CD4-positive, alpha-beta T cell treated with Interleukin-15 for 1 hour (primary cell): ENCODE data around the gene NUB1.
A peak's percentile ranks its signal among the peaks of the same experiment; 100 is the strongest.
"Not testable (repeated sequence)": the region's sequence is repeated elsewhere in the genome, so short reads cannot be mapped to it uniquely, and the experiment has no call there.

Source experiments
- DNase-seq: peaks from one replicate; pipeline ENCODE4 v3.0.0-alpha.2; 2020

NUB1 gene

GRCh38 chr7:151341357-151342101, at the start of gene NUB1:
TSS of gene NUB1 (plus strand) at chr7:151341812. CDS start at chr7:151345350, 3,538 bp downstream.
- DNase-seq = peak; percentile 87

- no peak for DNase-seq
Observed at GRCh38 chr7:151292850-151293249, 48.8 kb upstream of the NUB1 start.

DNA sequence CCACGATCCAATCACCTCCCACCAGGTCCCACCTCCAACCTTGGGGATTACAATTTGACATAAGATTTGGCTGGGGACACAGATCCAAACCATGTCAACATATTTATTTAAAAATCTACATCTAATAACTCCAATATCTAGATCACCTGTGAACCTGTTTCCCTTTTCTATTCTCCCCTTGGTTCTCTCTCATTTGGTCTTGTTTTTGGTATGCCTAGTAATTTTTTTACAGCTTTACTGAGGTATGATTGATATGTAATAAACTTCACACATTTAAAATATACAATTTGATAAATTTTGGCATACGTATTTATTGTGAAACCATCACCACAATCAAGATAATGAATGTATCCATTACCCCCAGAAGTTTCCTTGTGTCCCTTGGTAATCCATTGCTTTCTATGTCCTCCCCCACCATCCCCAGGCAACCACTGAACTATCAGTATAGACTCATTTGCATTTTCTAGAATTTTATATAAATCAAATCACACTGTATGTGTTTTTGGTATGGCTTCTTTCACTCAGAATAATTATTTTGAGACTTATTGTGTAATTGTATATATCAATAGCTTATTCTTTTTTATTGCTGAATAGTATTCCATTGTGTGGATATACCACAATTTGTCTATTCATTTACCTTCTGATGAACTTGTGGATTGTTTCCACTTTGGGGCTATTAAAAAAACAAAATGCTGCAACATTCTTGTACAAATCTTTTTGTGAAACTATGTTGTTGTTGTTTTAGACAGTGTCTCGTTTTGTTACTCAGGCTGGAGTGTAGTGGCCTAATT, 45.2 kb upstream of the NUB1 start:
- DNase-seq = no peak

DNA sequence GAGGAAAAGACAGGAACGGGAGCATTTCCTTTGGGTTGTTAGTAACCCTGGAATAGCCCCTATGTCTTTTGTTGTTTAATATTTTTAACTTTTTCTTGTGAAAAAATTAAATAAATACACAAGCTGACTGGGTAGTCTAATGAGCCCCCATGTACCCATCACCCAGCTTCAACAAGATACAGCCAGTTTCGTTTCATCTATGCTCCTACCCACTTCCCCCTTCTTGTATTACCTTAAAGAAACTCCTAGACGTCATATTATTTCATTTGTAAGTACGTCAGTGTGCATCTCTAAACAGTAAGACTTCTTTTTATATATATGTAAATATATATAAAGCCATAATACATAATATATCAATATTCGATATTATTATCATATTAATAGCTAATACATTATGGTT, 42.8 kb upstream of the NUB1 start:
- DNase-seq = no peak

DNA sequence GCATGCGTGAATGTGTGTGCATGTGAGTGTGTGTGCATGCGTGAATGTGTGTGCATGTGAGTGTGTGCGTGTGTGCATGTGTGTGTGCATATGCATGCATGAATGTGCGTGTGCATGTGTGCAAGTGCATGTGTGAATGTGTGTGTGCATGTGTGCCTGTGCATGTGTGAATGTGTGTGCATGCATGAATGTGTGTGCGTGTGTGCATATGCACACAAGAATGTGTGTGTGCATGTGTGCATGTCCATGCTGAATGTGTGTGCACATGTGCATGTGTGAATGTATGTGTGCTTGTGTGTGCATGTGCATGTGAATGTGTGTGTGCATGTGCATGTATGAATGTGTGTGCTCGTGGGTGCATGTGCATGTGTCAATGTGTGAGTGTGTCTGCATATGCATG, 42.1 kb upstream of the NUB1 start:
- DNase-seq = no peak

DNA sequence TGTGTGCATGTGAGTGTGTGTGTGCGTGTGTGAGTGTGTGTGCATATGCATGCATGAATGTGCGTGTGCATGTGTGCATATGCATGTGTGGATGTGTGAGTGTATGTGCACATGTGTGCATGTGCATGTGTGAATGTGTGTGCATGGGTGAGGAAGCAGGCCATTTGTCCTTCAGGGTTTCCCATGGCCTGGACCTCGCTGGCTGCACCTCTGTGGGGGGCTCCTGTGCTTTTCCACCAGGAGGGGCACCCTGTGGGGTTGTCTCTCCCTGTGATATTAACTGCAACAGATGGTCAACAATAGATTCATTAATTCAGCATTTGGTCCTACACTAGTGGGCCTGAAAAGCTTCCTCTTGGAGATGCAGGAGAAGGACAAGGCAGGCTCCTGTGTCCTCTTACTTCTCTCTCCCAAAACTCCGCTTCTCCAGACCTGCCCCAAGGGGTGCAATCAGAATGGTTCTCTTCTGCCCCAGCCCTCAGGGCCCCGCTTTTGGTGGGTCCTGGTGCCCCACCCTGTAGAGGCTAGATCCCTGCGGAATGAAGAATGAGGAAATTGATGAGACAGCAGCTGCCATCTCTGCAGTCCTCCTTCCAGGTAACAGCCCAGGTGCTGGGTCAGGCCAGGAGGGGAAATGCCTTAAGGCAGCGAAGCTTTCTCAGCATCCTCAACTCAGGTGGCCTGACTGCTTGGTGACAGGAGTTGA, 41.5 kb upstream of the NUB1 start:
- DNase-seq = no peak

DNA sequence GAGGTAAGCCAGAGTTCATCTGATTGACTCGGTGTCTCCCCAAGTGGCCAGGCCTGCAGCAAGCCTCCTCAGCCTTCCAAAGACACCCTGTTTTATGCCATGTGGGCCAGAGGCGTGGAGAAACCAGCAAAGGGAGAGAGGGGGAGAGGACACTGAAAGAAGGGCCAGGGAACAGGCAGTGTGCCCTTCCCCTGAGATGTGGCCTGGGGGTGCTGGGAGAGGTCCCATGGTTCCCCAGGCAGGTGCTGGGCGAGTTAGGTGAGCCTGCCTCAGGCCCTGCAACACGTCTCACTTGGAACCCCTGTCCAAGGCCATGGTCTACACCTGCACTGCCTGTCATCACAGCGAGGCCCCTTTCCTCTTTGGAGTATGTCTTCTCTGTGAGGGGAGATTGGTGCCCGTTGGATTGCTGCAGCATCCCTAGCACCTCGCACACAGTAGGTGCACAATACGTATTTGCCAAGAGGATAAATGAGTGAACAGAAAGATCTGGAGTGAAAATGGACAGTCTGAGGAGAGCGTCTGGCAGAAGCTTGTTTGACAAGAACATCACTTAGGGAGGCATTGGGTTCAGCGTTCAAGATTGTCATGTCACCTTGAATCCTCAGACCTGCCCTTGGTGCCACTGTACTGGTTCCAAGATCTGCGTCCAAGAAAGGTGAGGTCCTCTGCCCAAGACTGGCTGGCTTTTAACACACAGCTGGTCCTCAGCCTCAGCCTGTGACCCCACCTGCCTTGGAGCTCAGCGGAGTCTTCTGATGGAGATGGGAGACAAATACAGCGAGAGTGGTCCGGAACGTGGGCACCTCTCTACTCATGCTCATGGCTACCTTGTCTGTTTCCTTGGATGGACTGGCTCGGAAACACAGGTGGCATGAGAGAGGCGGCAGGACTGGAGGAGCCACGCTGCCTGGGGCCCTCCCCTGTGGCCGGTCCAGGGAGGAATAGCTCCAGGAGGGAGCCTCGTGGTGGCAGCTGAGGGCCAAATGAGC, 39.8 kb upstream of the NUB1 start:
- no peak for DNase-seq

GRCh38 chr7:151304251-151304650, 37.4 kb upstream of the NUB1 start:
- DNase-seq = not testable (repeated sequence)

DNA sequence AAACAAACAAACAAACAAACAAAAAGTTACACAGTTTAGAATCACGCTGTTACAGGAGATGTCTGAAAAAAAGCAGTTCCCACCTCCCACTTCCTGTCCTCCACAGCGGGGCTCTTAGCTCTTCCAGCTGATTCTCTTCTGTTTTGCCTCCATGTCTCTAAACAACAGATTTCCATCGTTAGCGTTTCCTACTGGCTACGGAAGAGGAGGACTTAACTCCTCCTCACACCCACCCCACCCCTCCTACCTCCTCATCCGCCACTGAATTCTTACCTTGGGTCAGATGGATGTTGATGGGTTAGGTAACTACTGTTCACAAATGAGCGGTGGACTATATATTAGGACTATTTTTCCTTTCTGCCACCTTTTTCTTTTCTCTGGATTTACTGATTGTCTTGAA, 36.8 kb upstream of the NUB1 start:
- DNase-seq = no peak

GRCh38 chr7:151306374-151306773, 35.2 kb upstream of the NUB1 start:
- no peak for DNase-seq

DNA sequence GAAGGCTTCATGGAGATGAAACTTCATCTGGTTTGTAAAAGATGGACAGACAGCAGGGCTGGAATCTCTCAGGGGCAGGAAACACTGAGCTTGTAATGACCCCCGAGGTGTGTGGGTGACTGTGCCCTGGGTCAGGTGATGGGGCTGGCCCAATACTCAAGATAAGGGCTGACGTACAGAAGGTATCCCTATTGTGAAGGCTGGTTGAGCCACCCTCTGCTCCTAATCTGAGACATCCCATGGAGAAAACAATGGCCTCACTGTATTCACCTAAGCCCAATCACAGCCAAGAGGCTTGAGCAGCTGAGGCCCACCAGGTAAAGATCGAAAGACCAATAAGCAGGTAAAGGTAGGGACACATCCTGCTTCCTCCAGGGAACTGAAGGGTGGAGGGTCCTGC, 34.8 kb upstream of the NUB1 start:
- no peak for DNase-seq

DNA sequence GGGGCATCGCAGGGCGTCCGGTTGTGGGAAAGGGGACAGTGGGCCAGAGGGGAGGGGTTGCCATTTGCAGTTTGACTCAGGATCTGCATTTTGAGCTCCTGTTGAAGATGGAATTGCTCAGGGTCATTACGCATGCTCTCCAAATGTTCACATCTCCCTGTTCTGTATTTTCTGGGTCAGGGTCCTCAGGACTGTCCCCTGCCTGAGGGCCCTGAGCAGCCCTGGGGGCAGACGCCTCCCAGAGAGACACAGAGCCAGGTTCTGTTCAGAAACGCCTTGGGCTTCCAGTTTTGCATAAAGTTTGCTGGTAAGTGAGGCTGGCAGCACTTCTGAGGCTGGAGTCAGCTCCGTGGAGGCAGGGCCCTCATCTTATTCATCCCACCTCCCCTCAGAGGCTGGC, 34.1 kb upstream of the NUB1 start:
- no peak for DNase-seq

DNA sequence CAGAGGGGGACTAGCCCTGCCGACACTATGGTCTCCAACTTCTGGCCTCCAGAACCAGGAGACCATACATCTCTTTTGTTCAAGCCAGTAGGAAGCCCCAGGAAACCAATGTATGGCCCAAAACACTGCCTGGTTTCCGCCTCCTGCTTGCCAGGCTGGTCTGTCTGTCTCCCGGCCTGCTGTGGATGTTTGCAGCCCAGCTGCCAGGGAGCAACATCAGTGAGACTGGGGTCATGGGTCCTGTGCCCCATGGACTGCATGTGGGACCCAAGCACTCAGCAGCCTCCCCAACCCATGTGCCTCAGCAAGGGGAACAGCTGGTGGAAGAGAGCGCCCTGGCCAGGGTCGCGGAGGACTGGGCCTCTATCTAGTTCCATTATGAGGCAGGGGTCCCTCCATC, 33.4 kb upstream of the NUB1 start:
- DNase-seq = no peak

GRCh38 chr7:151308791-151309190, 32.8 kb upstream of the NUB1 start:
- DNase-seq = no peak

DNA sequence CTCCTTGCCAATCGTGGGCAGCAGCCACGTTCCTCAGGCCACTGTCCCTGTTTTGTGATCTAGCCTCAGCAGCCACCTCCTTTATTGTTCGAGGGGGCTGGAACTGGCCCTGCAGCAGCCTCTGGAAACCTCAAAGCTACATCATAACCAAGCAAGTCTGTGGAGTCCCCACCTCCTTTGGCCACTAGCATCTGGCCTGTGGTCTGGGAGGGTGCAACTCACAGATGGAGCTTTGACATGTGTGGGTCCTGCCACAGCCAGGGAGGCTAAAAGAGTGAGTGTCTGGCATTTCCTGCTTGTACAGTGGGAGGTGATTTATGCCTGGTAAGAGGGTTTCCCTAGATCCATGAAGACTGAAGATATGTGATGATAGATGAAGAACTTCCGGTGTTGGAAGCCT, 32.3 kb upstream of the NUB1 start:
- DNase-seq = no peak

DNA sequence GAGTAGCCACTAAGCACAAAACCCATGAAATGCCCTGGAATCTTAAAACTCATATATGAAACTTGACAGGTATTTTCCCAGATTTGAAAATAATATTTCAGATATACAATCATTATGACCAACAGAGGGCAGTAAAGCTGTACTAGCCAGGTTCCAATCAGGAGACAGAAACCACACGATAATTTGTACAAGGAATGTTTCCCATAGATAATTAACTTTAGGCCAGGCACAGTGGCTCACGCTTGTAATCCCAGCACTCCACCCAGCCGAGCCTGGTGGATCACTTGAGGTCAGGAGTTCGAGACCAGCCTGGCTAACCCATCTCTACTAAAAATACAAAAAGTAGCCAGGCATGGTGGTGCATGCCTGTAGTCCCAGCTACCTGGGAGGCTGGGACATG, 31.0 kb upstream of the NUB1 start:
- no peak for DNase-seq

GRCh38 chr7:151311294-151311864, 30.2 kb upstream of the NUB1 start:
- no peak for DNase-seq

- DNase-seq = no peak
Observed at GRCh38 chr7:151312356-151312755, 29.3 kb upstream of the NUB1 start.

DNA sequence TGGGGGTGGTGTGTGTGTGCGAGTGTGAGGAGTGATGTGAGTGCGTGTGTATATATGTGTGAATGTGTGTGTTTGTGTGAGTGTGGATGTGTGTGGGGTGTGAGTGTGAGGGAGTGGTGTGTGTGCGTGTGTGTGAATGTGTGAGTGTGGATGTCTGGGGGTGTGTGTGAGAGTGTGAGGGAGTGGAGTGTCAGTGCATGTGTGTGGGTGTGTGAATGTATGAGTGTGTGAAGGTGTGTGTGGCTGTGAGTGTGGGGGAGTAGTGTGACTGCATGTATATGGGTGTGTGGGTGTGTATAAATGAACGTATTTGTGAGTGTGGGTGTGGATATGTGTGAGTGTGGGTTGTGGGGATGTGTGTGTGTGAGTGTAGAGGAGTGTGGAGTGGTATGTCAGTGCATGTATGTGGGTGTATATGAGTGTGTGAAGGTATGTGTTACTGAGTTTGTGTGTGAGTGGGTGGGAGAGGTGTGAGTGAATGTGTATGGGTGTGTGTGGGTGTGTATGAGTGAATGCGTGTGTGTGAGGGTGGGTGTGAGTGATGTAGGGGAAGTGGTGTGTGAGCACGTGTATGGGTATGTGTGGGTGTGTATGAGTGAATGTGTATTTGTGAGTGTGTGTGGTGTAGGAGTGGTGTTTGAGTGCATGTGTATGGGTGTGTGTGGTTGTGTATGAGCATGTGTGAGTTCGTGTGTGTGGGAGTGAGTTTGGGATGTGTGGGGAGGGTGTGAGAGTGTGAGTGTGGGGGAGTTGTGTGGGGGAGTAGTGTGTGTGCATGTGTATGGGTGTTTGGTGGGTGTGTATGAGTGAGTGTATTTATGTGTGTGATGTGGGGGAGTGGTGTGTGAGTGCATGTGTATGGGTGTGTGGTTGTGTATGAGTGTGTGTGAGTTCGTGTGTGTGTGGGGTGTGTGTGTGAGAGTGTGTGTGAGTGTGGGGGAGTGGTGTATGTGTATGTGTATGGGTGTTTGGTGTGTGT, 28.5 kb upstream of the NUB1 start:
- DNase-seq = no peak

GRCh38 chr7:151313857-151314256, 27.8 kb upstream of the NUB1 start:
- no peak for DNase-seq

GRCh38 chr7:151314401-151314800, 27.2 kb upstream of the NUB1 start:
- no peak for DNase-seq
